Renal cortical epithelial cell (primary cell): Measurements from ENCODE around the gene VTN. TPM values are rescaled to one million over a fixed set of nuclear protein-coding genes. Genes with fewer than 3 reads are reported as not detected.
"Not testable (repeated sequence)": the region's sequence is repeated elsewhere in the genome, so short reads cannot be mapped to it uniquely, and the experiment has no call there.

Experiments used
- DNase-seq: peaks from one replicate; pipeline ENCODE4 v3.0.0-alpha.2; 2011; ENCODE audit warnings: low read depth
- total RNA-seq: library from RNA; depleted of rRNA; stranded (reverse); fragments of >200 nt; gene quantifications from 2 replicates; pipeline ENCODE4 v1.2.3, GENCODE V29; 2014

Gene VTN
- total RNA-seq, 1 donor from 2014 or later: not detected

- DNase-seq: no peak
These were observed 27.8 kb downstream of the VTN start for GRCh38 chr17:28342313-28342712.

- no peak for DNase-seq
These were observed 28.6 kb downstream of the VTN start for GRCh38 chr17:28341516-28341915.

- no peak for DNase-seq
These were observed 29.7 kb downstream of the VTN start for GRCh38 chr17:28340374-28340773.

- no peak for DNase-seq
These were observed 30.7 kb downstream of the VTN start for GRCh38 chr17:28339431-28339830.

- DNase-seq: not testable (repeated sequence)
These were observed 31.3 kb downstream of the VTN start for GRCh38 chr17:28338769-28339212.

GRCh38 chr17:28338056-28338768 lies 31.9 kb downstream of the VTN start:
- DNase-seq: no peak

GRCh38 chr17:28335959-28336871 lies 33.9 kb downstream of the VTN start:
- peak; percentile 89 for DNase-seq

GRCh38 chr17:28335201-28335958 lies 34.7 kb downstream of the VTN start, which contains the start of the genes IFT20 and TNFAIP1:
IFT20 (minus strand) TSS chr17:28335472; CDS start chr17:28331985, 3,487 bp downstream.
TNFAIP1 (plus strand) TSS chr17:28335761; CDS start chr17:28339522, 3,761 bp downstream.
- DNase-seq: peak; percentile 99

GRCh38 chr17:28334666-28335200 lies 35.4 kb downstream of the VTN start:
- DNase-seq: no peak

- DNase-seq: no peak
These were observed 35.9 kb downstream of the VTN start for GRCh38 chr17:28334171-28334570.

- no peak for DNase-seq
These were observed 36.9 kb downstream of the VTN start for GRCh38 chr17:28333083-28333746.

GRCh38 chr17:28331891-28332420 lies 38.2 kb downstream of the VTN start:
- DNase-seq: no peak

GRCh38 chr17:28330671-28331070 lies 39.4 kb downstream of the VTN start:
- no peak for DNase-seq

- no peak for DNase-seq
These were observed 41.8 kb downstream of the VTN start for GRCh38 chr17:28328325-28328724.

- DNase-seq: no peak
These were observed 42.4 kb downstream of the VTN start for GRCh38 chr17:28327709-28328108.

- DNase-seq: no peak
These were observed 43.0 kb downstream of the VTN start for GRCh38 chr17:28327031-28327607.

GRCh38 chr17:28326114-28326513 lies 44.0 kb downstream of the VTN start:
- no peak for DNase-seq

- DNase-seq: no peak
These were observed 44.9 kb downstream of the VTN start for GRCh38 chr17:28325211-28325610.

GRCh38 chr17:28324781-28325180 lies 45.3 kb downstream of the VTN start:
- DNase-seq: no peak

- no peak for DNase-seq
These were observed 45.8 kb downstream of the VTN start for GRCh38 chr17:28324267-28324745.
